ENCODE results near the gene OPRL1.

GRCh38 chr20:64053841-64054661 lies 25.8 kb upstream of the OPRL1 start:
- TF ChIP-seq CTCF (IDR thresholded peaks at IDR 0.05; ENCODE audit: control extremely low read depth in 1 of 3, insufficient read depth in 1 of 3, low read depth in 1 of 3, low read length in 3 of 3), result peak; percentile 53 to 67 (median 64)
- no peak for TF ChIP-seq EP300 (IDR thresholded peaks at IDR 0.05; ENCODE audit: borderline replicate concordance in 1 of 2, low read depth in 2 of 2, low read length in 2 of 2)
- no peak for TF ChIP-seq CBX8 (IDR thresholded peaks at IDR 0.05; ENCODE audit: borderline replicate concordance, low read depth, low read length)
- TF ChIP-seq POLR2A (IDR thresholded peaks at IDR 0.05; ENCODE audit: control extremely low read depth in 1 of 2, low read depth in 2 of 2, low read length in 2 of 2), result no peak
- TF ChIP-seq GABPA (IDR thresholded peaks at IDR 0.05; ENCODE audit: borderline replicate concordance, insufficient read depth, low read length), result no peak
- no peak for TF ChIP-seq TAF7 (optimal IDR thresholded peaks at IDR 0.05; ENCODE audit: borderline replicate concordance, low read depth, low read length)
- TF ChIP-seq HDAC2 (IDR thresholded peaks at IDR 0.05; ENCODE audit: borderline replicate concordance in 1 of 2, low read depth in 2 of 2, low read length in 2 of 2), result no peak; a peak in 1 of 4 replicates
- no peak for TF ChIP-seq EZH2 (IDR thresholded peaks at IDR 0.05; ENCODE audit: low read depth, low read length, severe bottlenecking)
- no peak for TF ChIP-seq MAX (IDR thresholded peaks at IDR 0.05)
- TF ChIP-seq ASH2L (IDR thresholded peaks at IDR 0.05; ENCODE audit: low read length), result no peak
